ENCODE measurements around the gene PRPH2.

DNA sequence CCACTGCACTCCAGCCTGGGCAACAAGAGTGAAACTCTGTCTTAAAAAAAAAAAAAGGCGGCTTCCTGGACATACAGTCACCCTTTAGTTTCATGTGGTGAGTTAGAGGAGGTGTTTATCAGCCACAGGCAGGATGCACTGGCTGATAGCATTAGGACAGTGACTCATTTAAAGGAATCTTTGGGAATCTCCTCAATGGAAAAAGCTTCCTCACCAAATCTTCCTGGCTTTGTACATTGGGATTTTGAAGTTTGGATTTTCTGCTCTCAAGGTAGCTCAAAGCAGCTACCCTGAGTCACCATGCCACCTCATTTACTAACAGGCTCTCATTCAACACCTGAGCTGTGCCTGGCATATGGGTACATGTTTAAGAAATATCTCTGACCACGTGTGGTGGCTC lies 20.2 kb downstream of the PRPH2 start:
- TF ChIP-seq, protein P1, sequence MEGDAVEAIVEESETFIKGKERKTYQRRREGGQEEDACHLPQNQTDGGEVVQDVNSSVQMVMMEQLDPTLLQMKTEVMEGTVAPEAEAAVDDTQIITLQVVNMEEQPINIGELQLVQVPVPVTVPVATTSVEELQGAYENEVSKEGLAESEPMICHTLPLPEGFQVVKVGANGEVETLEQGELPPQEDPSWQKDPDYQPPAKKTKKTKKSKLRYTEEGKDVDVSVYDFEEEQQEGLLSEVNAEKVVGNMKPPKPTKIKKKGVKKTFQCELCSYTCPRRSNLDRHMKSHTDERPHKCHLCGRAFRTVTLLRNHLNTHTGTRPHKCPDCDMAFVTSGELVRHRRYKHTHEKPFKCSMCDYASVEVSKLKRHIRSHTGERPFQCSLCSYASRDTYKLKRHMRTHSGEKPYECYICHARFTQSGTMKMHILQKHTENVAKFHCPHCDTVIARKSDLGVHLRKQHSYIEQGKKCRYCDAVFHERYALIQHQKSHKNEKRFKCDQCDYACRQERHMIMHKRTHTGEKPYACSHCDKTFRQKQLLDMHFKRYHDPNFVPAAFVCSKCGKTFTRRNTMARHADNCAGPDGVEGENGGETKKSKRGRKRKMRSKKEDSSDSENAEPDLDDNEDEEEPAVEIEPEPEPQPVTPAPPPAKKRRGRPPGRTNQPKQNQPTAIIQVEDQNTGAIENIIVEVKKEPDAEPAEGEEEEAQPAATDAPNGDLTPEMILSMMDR (conservative IDR thresholded peaks at IDR 0.05; ENCODE audit: low read length) = no peak
- TF ChIP-seq EZH2phosphoT487 (IDR thresholded peaks at IDR 0.05; ENCODE audit: borderline replicate concordance) = no peak
